H1 (cell line): ENCODE results near the gene COL6A3. TPM values are rescaled to one million over a fixed set of nuclear protein-coding genes. Genes with fewer than 3 reads are reported as not detected.

Source experiments
- CTCF ChIA-PET: fragments of 300-600 bp; sonication (Branson Sonifier 250); formaldehyde crosslinking; loops from one replicate; lab custom pipeline; 2021; ENCODE audit not compliant: partially characterized antibody; lab: Charles Lee
- POLR2A ChIA-PET: fragments of 300-600 bp; sonication (Branson Sonifier 250); formaldehyde crosslinking; loops from one replicate; lab custom pipeline; 2021; ENCODE audit warnings: inconsistent platforms; ENCODE audit not compliant: partially characterized antibody; lab: Charles Lee
- DNase-seq, 2 experiments: peaks; one replicate each; pipeline versions ENCODE4 v3.0.0 to v3.0.0-alpha.2; 2010 to 2022; ENCODE audit warnings: low spot score in 2 of 2, low read depth in 1 of 2, mixed read lengths in 1 of 2
- FAIRE-seq: peaks from 2 replicates; lab custom pipeline; 2011; peaks lifted over from hg19 to GRCh38; lab: Jason Lieb, UNC
- H2AFZ ChIP-seq: 2 replicates; pipeline ENCODE4 v1.8.1; 2012; ENCODE audit warnings: low read length, inconsistent platforms
- H2AK5ac ChIP-seq: 2 replicates; pipeline ENCODE4 v1.6.1; 2013; ENCODE audit warnings: low read depth, low read length
- H2BK120ac ChIP-seq: replicated peaks from 2 replicates; pipeline ENCODE3; 2013; ENCODE audit warnings: low read depth, low read length, inconsistent platforms
- H2BK12ac ChIP-seq: 2 replicates; pipeline ENCODE4 v1.6.1; 2013; ENCODE audit warnings: low read depth, low read length
- H2BK15ac ChIP-seq: 2 replicates; pipeline ENCODE4 v1.6.1; 2013; ENCODE audit warnings: low read length
- H2BK20ac ChIP-seq: 2 replicates; pipeline ENCODE4 v1.6.1; 2013; ENCODE audit warnings: low read length
- H2BK5ac ChIP-seq: 2 replicates; pipeline ENCODE4 v1.6.1; 2013; ENCODE audit warnings: low read depth, low read length
- H3K14ac ChIP-seq: 2 replicates; pipeline ENCODE4 v1.6.1; 2013; ENCODE audit warnings: inconsistent platforms; ENCODE audit not compliant: insufficient read length
- H3K18ac ChIP-seq: 2 replicates; pipeline ENCODE4 v1.6.1; 2013; ENCODE audit warnings: low read length; ENCODE audit errors: extremely low read depth
- H3K23ac ChIP-seq: 2 replicates; pipeline ENCODE4 v1.6.1; 2013; ENCODE audit warnings: inconsistent platforms; ENCODE audit not compliant: insufficient read length
- H3K23me2 ChIP-seq: 2 replicates; pipeline ENCODE4 v1.6.1; 2013; ENCODE audit warnings: low read depth, low read length
- H3K27ac ChIP-seq: 2 replicates; pipeline ENCODE4 v1.6.1; 2011; ENCODE audit warnings: low read depth, low read length, inconsistent platforms
- H3K27me3 ChIP-seq, 4 experiments: replicated peaks in 1 of 4; 1 replicate in 1 of 4; 2 replicates in 3 of 4; pipeline versions ENCODE4 v1.6.1 to v1.8.1; 2011 to 2013; ENCODE audit warnings: low read length in 3 of 4, mild to moderate bottlenecking in 3 of 4, inconsistent platforms in 2 of 4, mixed read lengths in 2 of 4, moderate library complexity in 1 of 4; ENCODE audit not compliant: control insufficient read depth in 3 of 4, insufficient read depth in 3 of 4; ENCODE audit errors: extremely low read depth in 1 of 4
- H3K36me3 ChIP-seq, 4 experiments: 2 replicates each; pipeline versions ENCODE4 v1.6.1 to v1.8.1; 2011 to 2013; ENCODE audit warnings: mild to moderate bottlenecking in 4 of 4, low read length in 3 of 4, moderate library complexity in 2 of 4, control low read depth in 1 of 4, inconsistent platforms in 1 of 4; ENCODE audit not compliant: insufficient read depth in 4 of 4, control insufficient read depth in 2 of 4
- H3K4ac ChIP-seq: replicated peaks from 2 replicates; pipeline ENCODE3; 2013; ENCODE audit warnings: low read length, low read depth, mixed read lengths, inconsistent platforms; ENCODE audit not compliant: insufficient read length
- H3K4me1 ChIP-seq, 4 experiments: replicated peaks in 1 of 4; 1 replicate in 1 of 4; 2 replicates in 3 of 4; pipeline versions ENCODE4 v1.6.1 to v1.8.1; 2011 to 2013; ENCODE audit warnings: low read length in 3 of 4, inconsistent platforms in 2 of 4, mixed read lengths in 1 of 4; ENCODE audit not compliant: insufficient read depth in 4 of 4, control insufficient read depth in 3 of 4
- H3K4me2 ChIP-seq, 2 experiments: 2 replicates each; pipeline versions ENCODE4 v1.6.1 to v1.8.1; 2011 to 2013; ENCODE audit warnings: low read depth in 2 of 2, low read length in 2 of 2, control low read depth in 1 of 2, inconsistent platforms in 1 of 2, mild to moderate bottlenecking in 1 of 2; ENCODE audit not compliant: insufficient read depth in 1 of 2
- H3K4me3 ChIP-seq, 4 experiments: fragments of 200-600, 300-600 bp in 1 of 4; sonication (generic), shearing (Covaris generic), sonication (Bioruptor Twin) in 1 of 4; 2 replicates each; pipeline versions ENCODE4 v1.5.1 to v1.8.1; 2011 to 2016; ENCODE audit warnings: low read length in 4 of 4, low read depth in 3 of 4, control low read depth in 2 of 4, inconsistent platforms in 2 of 4, mild to moderate bottlenecking in 2 of 4, mixed read lengths in 1 of 4, moderate library complexity in 1 of 4; ENCODE audit not compliant: insufficient read depth in 2 of 4; ENCODE audit errors: extremely low read depth in 1 of 4
- H3K56ac ChIP-seq: replicated peaks from 2 replicates; pipeline ENCODE3; 2013; ENCODE audit warnings: low read depth, mild to moderate bottlenecking, mixed read lengths, low read length, inconsistent platforms; ENCODE audit not compliant: insufficient read length
- H3K79me1 ChIP-seq: 2 replicates; pipeline ENCODE4 v1.6.1; 2013; ENCODE audit warnings: low read depth, low read length, control low read depth
- H3K79me2 ChIP-seq, 2 experiments: 2 replicates each; pipeline versions ENCODE4 v1.6.1 to v1.8.1; 2012 to 2013; ENCODE audit warnings: low read length in 2 of 2, mild to moderate bottlenecking in 2 of 2, inconsistent platforms in 1 of 2; ENCODE audit not compliant: insufficient read depth in 2 of 2, control insufficient read depth in 1 of 2
- H3K9ac ChIP-seq, 4 experiments: replicated peaks in 1 of 4; 1 replicate in 1 of 4; 2 replicates in 3 of 4; pipeline versions ENCODE4 v1.6.1 to v1.8.1; 2011 to 2013; ENCODE audit warnings: low read depth in 3 of 4, low read length in 3 of 4, control low read depth in 2 of 4, mild to moderate bottlenecking in 2 of 4, moderate library complexity in 2 of 4, inconsistent platforms in 1 of 4; ENCODE audit errors: extremely low read depth in 1 of 4
- H3K9me3 ChIP-seq, 2 experiments: 2 replicates each; pipeline versions ENCODE4 v1.6.1 to v1.8.1; 2012 to 2013; ENCODE audit warnings: mild to moderate bottlenecking in 2 of 2, moderate library complexity in 2 of 2, control low read depth in 1 of 2, inconsistent platforms in 1 of 2, low read depth in 1 of 2, low read length in 1 of 2, mixed read lengths in 1 of 2; ENCODE audit not compliant: insufficient read depth in 2 of 2
- H4K20me1 ChIP-seq, 2 experiments: replicated peaks in 1 of 2; 2 replicates each; pipeline versions ENCODE3 to v1.8.1; 2011 to 2013; ENCODE audit warnings: inconsistent platforms in 2 of 2, low read length in 2 of 2, mild to moderate bottlenecking in 1 of 2; ENCODE audit not compliant: insufficient read depth in 2 of 2, control insufficient read depth in 1 of 2
- H4K5ac ChIP-seq: 2 replicates; pipeline ENCODE4 v1.6.1; 2013; ENCODE audit warnings: low read length, low read depth, mixed read lengths, inconsistent platforms; ENCODE audit not compliant: insufficient read length
- H4K8ac ChIP-seq: 2 replicates; pipeline ENCODE4 v1.8.0; 2013; ENCODE audit warnings: mild to moderate bottlenecking, moderate library complexity, low read length, inconsistent platforms; ENCODE audit not compliant: insufficient read depth; ENCODE audit errors: extremely low read depth
- H4K91ac ChIP-seq: replicated peaks from 2 replicates; pipeline ENCODE3; 2013; ENCODE audit warnings: low read length, mixed read lengths, inconsistent platforms; ENCODE audit not compliant: insufficient read length
- CREB1 ChIP-seq: IDR thresholded peaks from 2 replicates; pipeline ENCODE4 v1.6.1; 2012; ENCODE audit warnings: inconsistent platforms
- EGR1 ChIP-seq: IDR thresholded peaks from 2 replicates; pipeline ENCODE4 v1.6.1; 2011; ENCODE audit warnings: low read depth, low read length, borderline replicate concordance
- EP300 ChIP-seq, 2 experiments: IDR thresholded peaks; 1 replicate in 1 of 2; 2 replicates in 1 of 2; pipeline ENCODE4 v1.6.1; 2011 to 2012; ENCODE audit warnings: low read depth in 2 of 2, low read length in 2 of 2, mild to moderate bottlenecking in 2 of 2, borderline replicate concordance in 1 of 2, inconsistent platforms in 1 of 2, moderate library complexity in 1 of 2
- GABPA ChIP-seq: IDR thresholded peaks from 2 replicates; pipeline ENCODE4 v1.6.1; 2011; ENCODE audit warnings: mild to moderate bottlenecking, low read length, moderate library complexity, borderline replicate concordance; ENCODE audit not compliant: insufficient read depth
- GTF2F1 ChIP-seq: IDR thresholded peaks from 2 replicates; pipeline ENCODE4 v1.6.1; 2012; ENCODE audit warnings: low read depth, low read length, improper control_type of control experiment, borderline replicate concordance
- HDAC6 ChIP-seq: IDR thresholded peaks from one replicate; pipeline ENCODE4 v1.7.1; 2012; ENCODE audit warnings: low read depth, mild to moderate bottlenecking, inconsistent platforms, low read length, moderate library complexity
- JUND ChIP-seq: IDR thresholded peaks from 2 replicates; pipeline ENCODE4 v1.6.1; 2011; ENCODE audit warnings: mild to moderate bottlenecking, improper control_type of control experiment, low read length
- RFX5 ChIP-seq: IDR thresholded peaks from 2 replicates; pipeline ENCODE4 v1.6.1; 2011; ENCODE audit warnings: low read depth, low read length, improper control_type of control experiment, borderline replicate concordance
- SIN3A ChIP-seq, 2 experiments: IDR thresholded peaks in 1 of 2; conservative IDR thresholded peaks in 1 of 2; 2 replicates each; pipeline ENCODE4 v1.6.1; 2011 to 2012; ENCODE audit warnings: low read length in 2 of 2, improper control_type of control experiment in 1 of 2, low read depth in 1 of 2, mild to moderate bottlenecking in 1 of 2
- TAF7 ChIP-seq: optimal IDR thresholded peaks from 2 replicates; pipeline ENCODE3; 2011; ENCODE audit warnings: low read depth, mild to moderate bottlenecking, inconsistent platforms, low read length, moderate library complexity, borderline replicate concordance
- TCF12 ChIP-seq: IDR thresholded peaks from 2 replicates; pipeline ENCODE4 v1.6.1; 2011; ENCODE audit warnings: low read depth, mild to moderate bottlenecking, low read length
- ZNF274 ChIP-seq: IDR thresholded peaks from 2 replicates; pipeline ENCODE4 v1.7.0; 2012; ENCODE audit warnings: low read length, borderline replicate concordance; ENCODE audit errors: extremely low read depth
- WGBS, 2 experiments: shearing (Covaris generic) in 1 of 2; methylation state at CpG; one replicate each; pipeline versions ENCODE4 v1.1.6 to v1.1.7; 2013 to 2015; ENCODE audit warnings: low lambda C conversion rate in 2 of 2, mixed read lengths in 2 of 2, inconsistent platforms in 1 of 2, low coverage in 1 of 2, missing lambda C conversion rate in 1 of 2; ENCODE audit not compliant: insufficient replicate concordance in 2 of 2, insufficient coverage in 1 of 2, insufficient read length in 1 of 2; ENCODE audit errors: extremely low coverage in 1 of 2, missing lambda C conversion rate in 1 of 2; 5-methylcytosine and 5-hydroxymethylcytosine counted together
- polyA plus RNA-seq, 7 experiments: library from polyadenylated mRNA; depleted of rRNA in 3 of 7; stranded (reverse) in 5 of 7; unstranded in 2 of 7; fragments of >200 nt in 5 of 7; fragments of 200-250 nt in 2 of 7; gene quantifications; 1 replicate in 5 of 7; 2 replicates in 1 of 7; 4 replicates in 1 of 7; pipeline versions ENCODE4 v1.2.1 to v1.2.3, GENCODE V29; 2011 to 2013; ENCODE audit warnings: missing spikeins in 2 of 7, mixed read lengths in 2 of 7
- total RNA-seq: library from RNA; stranded (reverse); fragmentation: NEBNext Ultra II Directional; extraction: Animal tissue kit (Norgen Biotek cat#: 25700); gene quantifications from 2 replicates; pipeline ENCODE4 v1.2.1, GENCODE V29; 2021
- TF ChIP-seq, protein P1 (sequence below): IDR thresholded peaks from 2 replicates; pipeline ENCODE4 v1.6.1; 2011; ENCODE audit warnings: low read length, improper control_type of control experiment

Gene COL6A3
- total and polyA plus RNA-seq, 2 of the 8 experiments (the other 6 are each of a cell fraction or from before 2014, with no cell fraction given) = 1.2 to 3.4 TPM

DNA sequence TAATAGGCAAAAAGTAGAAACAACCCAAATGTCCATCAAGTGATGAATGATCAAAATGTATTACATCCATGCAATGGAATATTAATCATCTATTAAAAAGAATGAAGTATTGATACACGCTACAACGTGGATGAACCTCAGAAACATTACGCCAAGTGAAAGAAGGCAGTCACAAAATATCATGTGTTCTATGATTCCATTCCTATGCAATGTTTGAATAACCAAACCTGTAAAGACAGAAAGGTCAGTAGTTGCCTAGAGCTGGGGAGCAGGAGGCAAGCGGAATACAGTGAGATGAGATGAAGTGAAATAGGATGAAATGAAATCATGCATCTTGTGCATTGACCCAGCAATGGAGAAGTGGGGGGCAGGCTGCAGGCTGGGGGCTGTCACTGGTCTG lies 17.9 kb upstream of the COL6A3 start:
- Histone ChIP-seq H3K9me3 (no peaks in the 10 kb centered on the region), H3K79me2 (no peaks in the 10 kb centered on the region), H2AK5ac (no peak overlapping the region), H3K36me3 (no peaks in the 10 kb centered on the region), H2BK120ac (no peak overlapping the region), H3K4ac (no peak overlapping the region), H3K4me2 (no peak overlapping the region), H2BK20ac (no peak overlapping the region), H3K56ac (no peak overlapping the region), H3K27me3 (no peaks in the 10 kb centered on the region; a peak in 1 of 7 replicates), H3K14ac (no peak overlapping the region), H3K23ac (no peak overlapping the region), H4K91ac (no peak overlapping the region), H2BK15ac (no peak overlapping the region), H3K79me1 (no peaks in the 10 kb centered on the region), H2AFZ (no peak overlapping the region), H3K23me2 (no peaks in the 10 kb centered on the region), H2BK5ac (no peak overlapping the region), H3K4me1 (peaks cover 0 to 6% (median 3%) of the 10 kb centered on the region in 4 experiments; a peak in 3 of 7 replicates), H2BK12ac (no peak overlapping the region), H4K8ac (no peak overlapping the region), H3K18ac (no peak overlapping the region), H3K9ac (no peak overlapping the region), H4K20me1 (no peaks in the 10 kb centered on the region), H3K4me3 (no peak overlapping the region), H3K27ac (no peak overlapping the region), H4K5ac (no peak overlapping the region)
- FAIRE-seq (no peak), DNase-seq (no peak)
- CTCF ChIA-PET = interaction anchor here (1.0 to 11.7 kb wide), 4 partner anchors 9 to 19 kb away, joined by 3 to 102 read pairs (median 4); partner anchors contain the start of gene COL6A3
- POLR2A ChIA-PET = no interaction called here
- 91% methylated on average over 4 of the region's 4 CpGs; no CpG with 5 or more reads in 1 of the 2 experiments for WGBS, 2 experiments
- TF ChIP-seq TAF7 (no peak), HDAC6 (no peak), GTF2F1 (no peak), TCF12 (no peak), GABPA (no peak), JUND (no peak), CREB1 (no peak), ZNF274 (no peak), EGR1 (no peak), EP300 (IDR thresholded peaks at IDR 0.05; ENCODE audit: borderline replicate concordance in 1 of 2, low read depth in 2 of 2, low read length in 2 of 2) (no peak), RFX5 (no peak), SIN3A (conservative IDR thresholded peaks at IDR 0.05 in 1 of 2, IDR thresholded peaks at IDR 0.05 in 1 of 2; ENCODE audit: low read depth in 1 of 2, low read length in 2 of 2) (no peak)
- TF ChIP-seq, protein P1, sequence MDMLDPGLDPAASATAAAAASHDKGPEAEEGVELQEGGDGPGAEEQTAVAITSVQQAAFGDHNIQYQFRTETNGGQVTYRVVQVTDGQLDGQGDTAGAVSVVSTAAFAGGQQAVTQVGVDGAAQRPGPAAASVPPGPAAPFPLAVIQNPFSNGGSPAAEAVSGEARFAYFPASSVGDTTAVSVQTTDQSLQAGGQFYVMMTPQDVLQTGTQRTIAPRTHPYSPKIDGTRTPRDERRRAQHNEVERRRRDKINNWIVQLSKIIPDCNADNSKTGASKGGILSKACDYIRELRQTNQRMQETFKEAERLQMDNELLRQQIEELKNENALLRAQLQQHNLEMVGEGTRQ = no peak
